GM23338 (cell line): ENCODE data around the gene DDX18. TPM values are rescaled to one million over a fixed set of nuclear protein-coding genes. Genes with fewer than 3 reads are reported as not detected.

ENCODE experiments used
- ATAC-seq: fragments of 200-7000 bp; cut with Tn5 transposase; 3 replicates; pipeline ENCODE4 v1.9.1; 2020
- DNase-seq: peaks from one replicate; pipeline ENCODE4 v3.0.0-alpha.2; 2015; ENCODE audit warnings: low spot score
- H2AFZ ChIP-seq: fragments of 200-600 bp; sonication (generic); 2 replicates; pipeline ENCODE4 v1.8.0; 2016; ENCODE audit warnings: antibody characterized with exemption, mild to moderate bottlenecking, moderate library complexity
- H3F3A ChIP-seq: fragments of 200-600 bp; sonication (generic); replicated peaks from 2 replicates; pipeline ENCODE4 v1.8.0; 2017; ENCODE audit warnings: antibody characterized with exemption, mixed run types, low read depth
- H3K27ac ChIP-seq: fragments of 200-600 bp; sonication (generic); 2 replicates; pipeline ENCODE4 v1.6.1; 2016; ENCODE audit warnings: low read depth
- H3K27me3 ChIP-seq: fragments of 200-600 bp; sonication (generic); 2 replicates; pipeline ENCODE4 v1.8.0; 2016; ENCODE audit warnings: mild to moderate bottlenecking, mixed run types, moderate library complexity; ENCODE audit not compliant: insufficient read depth
- H3K36me3 ChIP-seq: fragments of 200-600 bp; sonication (generic); 2 replicates; pipeline ENCODE4 v1.8.0; 2016; ENCODE audit warnings: mild to moderate bottlenecking; ENCODE audit not compliant: insufficient read depth
- H3K4me1 ChIP-seq: fragments of 200-600 bp; sonication (generic); 2 replicates; pipeline ENCODE4 v1.8.0; 2016; ENCODE audit warnings: mild to moderate bottlenecking, moderate library complexity; ENCODE audit not compliant: insufficient read depth
- H3K4me2 ChIP-seq: fragments of 200-600 bp; sonication (generic); 2 replicates; pipeline ENCODE4 v1.7.1; 2017; ENCODE audit warnings: mixed run types
- H3K4me3 ChIP-seq: fragments of 200-600 bp; sonication (generic); 2 replicates; pipeline ENCODE4 v1.6.1; 2016; ENCODE audit warnings: mixed run types
- H3K79me2 ChIP-seq: fragments of 200-600 bp; sonication (generic); replicated peaks from 2 replicates; pipeline ENCODE4 v1.8.0; 2017; ENCODE audit warnings: mild to moderate bottlenecking; ENCODE audit not compliant: insufficient read depth
- H3K9me2 ChIP-seq: fragments of 200-600 bp; sonication (generic); 2 replicates; pipeline ENCODE4 v1.8.0; 2017; ENCODE audit not compliant: insufficient read depth
- H4K20me1 ChIP-seq: fragments of 200-600 bp; sonication (generic); replicated peaks from 2 replicates; pipeline ENCODE4 v1.8.0; 2017; ENCODE audit warnings: mild to moderate bottlenecking; ENCODE audit not compliant: insufficient read depth
- H3K27ac Mint-ChIP-seq: 2 replicates; pipeline ENCODE4 v1.8.0; 2020; ENCODE audit warnings: inconsistent platforms, mild to moderate bottlenecking, moderate library complexity, mixed read lengths
- H3K27me3 Mint-ChIP-seq: 3 replicates; pipeline ENCODE4 v1.8.0; 2022; ENCODE audit warnings: low read depth, mild to moderate bottlenecking, moderate library complexity, mixed read lengths, inconsistent platforms; ENCODE audit not compliant: insufficient read depth, poor library complexity
- H3K36me3 Mint-ChIP-seq: 3 replicates; pipeline ENCODE4 v1.8.0; 2021; ENCODE audit warnings: low read depth, mild to moderate bottlenecking, inconsistent platforms, moderate library complexity, mixed read lengths
- H3K4me1 Mint-ChIP-seq: 3 replicates; pipeline ENCODE4 v1.8.0; 2020; ENCODE audit warnings: mild to moderate bottlenecking, inconsistent platforms, mixed read lengths
- H3K4me3 Mint-ChIP-seq: 3 replicates; pipeline ENCODE4 v1.8.0; 2021; ENCODE audit warnings: moderate library complexity, mild to moderate bottlenecking, inconsistent platforms, mixed read lengths
- H3K9me3 Mint-ChIP-seq: 3 replicates; pipeline ENCODE4 v1.8.0; 2020; ENCODE audit warnings: moderate library complexity, mild to moderate bottlenecking, inconsistent platforms, mixed read lengths
- CREB1 ChIP-seq: fragments of 250-450 bp; sonication (Bioruptor Pico); IDR thresholded peaks from 2 replicates; pipeline ENCODE4 v1.5.0; 2020; ENCODE audit warnings: low read depth, mild to moderate bottlenecking, moderate library complexity
- CTCF ChIP-seq, 2 experiments: fragments of 200-600 bp in 1 of 2; sonication (generic) in 1 of 2; conservative IDR thresholded peaks; 2 replicates each; pipeline versions ENCODE4 v1.5.1 to v1.6.1; 2016 to 2017; ENCODE audit warnings: antibody characterized with exemption in 2 of 2, low read depth in 2 of 2, mild to moderate bottlenecking in 2 of 2, moderate library complexity in 1 of 2
- EZH2 ChIP-seq: fragments of 200-600 bp; sonication (generic); IDR thresholded peaks from one replicate; pipeline ENCODE4 v1.8.0; 2017; ENCODE audit warnings: antibody characterized with exemption, mild to moderate bottlenecking, low read depth; ENCODE audit not compliant: unreplicated experiment
- POLR2AphosphoS5 ChIP-seq: IDR thresholded peaks from 2 replicates; pipeline ENCODE4 v1.6.1; 2016; ENCODE audit warnings: antibody characterized with exemption, low read depth
- REST ChIP-seq: IDR thresholded peaks from one replicate; pipeline ENCODE4 v1.6.1; 2018; ENCODE audit warnings: antibody characterized with exemption; ENCODE audit not compliant: unreplicated experiment
- ZNF114 ChIP-seq: fragments of 250-450 bp; sonication (Bioruptor Pico); IDR thresholded peaks from 2 replicates; pipeline ENCODE4 v1.5.0; 2020; ENCODE audit warnings: mild to moderate bottlenecking, moderate library complexity
- ZNF462 ChIP-seq: fragments of 250-450 bp; sonication (Bioruptor Pico); IDR thresholded peaks from 2 replicates; pipeline ENCODE4 v1.5.0; 2020; ENCODE audit warnings: mild to moderate bottlenecking, moderate library complexity
- polyA plus RNA-seq: library from polyadenylated mRNA; unstranded; fragments of >200 nt; fragmentation: Nextera tagmentation; extraction: Ambion mirVana; gene quantifications from 2 replicates; pipeline ENCODE4 v1.2.1, GENCODE V29; 2016
- total RNA-seq: library from RNA; depleted of rRNA; stranded (reverse); fragments of >200 nt; shearing (Covaris generic); gene quantifications from 2 replicates; pipeline ENCODE4 v1.2.3, GENCODE V29; 2014

DDX18 gene
- total and polyA plus RNA-seq, 2 experiments from 2014 or later, result 102 to 169 TPM

- TF ChIP-seq EZH2 (no peak), CREB1 (CRISPR knock-in tag) (no peak), REST (no peak), ZNF114 (CRISPR knock-in tag) (no peak)
Measured at GRCh38 chr2:117812443-117812842, 2.0 kb upstream of the DDX18 start (continued).

GRCh38 chr2:117815946-117816345 is 1.5 kb downstream of the DDX18 start:
- H2AFZ ChIP-seq, result no peak overlapping the region
- H3K27ac Mint-ChIP-seq, result no peak overlapping the region
- peak overlapping the region; percentile 97 for H3K4me2 ChIP-seq
- no peaks in the 10 kb centered on the region for H3F3A ChIP-seq
- no peaks in the 10 kb centered on the region; the same call in 2 of the 3 replicates for H3K9me3 Mint-ChIP-seq
- peak overlapping the region; percentile 99 for H3K4me3 Mint-ChIP-seq
- H3K27me3 Mint-ChIP-seq, result no peaks in the 10 kb centered on the region
- H3K4me1 ChIP-seq, result peaks cover 13% of the 10 kb centered on the region; the same call in 1 of the 2 replicates
- no peaks in the 10 kb centered on the region for H3K27me3 ChIP-seq
- H3K36me3 ChIP-seq, result peaks cover 43% of the 10 kb centered on the region
- H3K79me2 ChIP-seq, result peaks cover 35% of the 10 kb centered on the region
- TF ChIP-seq CREB1 (CRISPR knock-in tag) (no peak), ZNF114 (CRISPR knock-in tag) (no peak), CTCF (conservative IDR thresholded peaks at IDR 0.05; ENCODE audit: low read depth in 2 of 2) (no peak), ZNF462 (CRISPR knock-in tag) (no peak), POLR2AphosphoS5 (no peak)
- peaks cover 5% of the 10 kb centered on the region; the same call in 1 of the 2 replicates for H4K20me1 ChIP-seq
- ATAC-seq (no peak), DNase-seq (no peak)
- no peak overlapping the region for H3K27ac ChIP-seq
- peaks cover 21% of the 10 kb centered on the region for H3K4me1 Mint-ChIP-seq
- no peaks in the 10 kb centered on the region for H3K9me2 ChIP-seq
- peak overlapping the region; percentile 88 for H3K4me3 ChIP-seq
- peaks cover 45% of the 10 kb centered on the region for H3K36me3 Mint-ChIP-seq
